CD4-positive, alpha-beta T cell treated with Interleukin-1 beta for 1 hour (primary cell): ENCODE measurements around the gene PDGFRB.
A peak's percentile ranks its signal among the peaks of the same experiment; 100 is the strongest.

Experiments used
- DNase-seq, 2 donors: peaks; one replicate each; pipeline ENCODE4 v3.0.0-alpha.2; 2020 to 2022

PDGFRB gene

GRCh38 chr5:150126921-150127265, 28.8 kb downstream of the PDGFRB start:
- no peak for DNase-seq

DNA sequence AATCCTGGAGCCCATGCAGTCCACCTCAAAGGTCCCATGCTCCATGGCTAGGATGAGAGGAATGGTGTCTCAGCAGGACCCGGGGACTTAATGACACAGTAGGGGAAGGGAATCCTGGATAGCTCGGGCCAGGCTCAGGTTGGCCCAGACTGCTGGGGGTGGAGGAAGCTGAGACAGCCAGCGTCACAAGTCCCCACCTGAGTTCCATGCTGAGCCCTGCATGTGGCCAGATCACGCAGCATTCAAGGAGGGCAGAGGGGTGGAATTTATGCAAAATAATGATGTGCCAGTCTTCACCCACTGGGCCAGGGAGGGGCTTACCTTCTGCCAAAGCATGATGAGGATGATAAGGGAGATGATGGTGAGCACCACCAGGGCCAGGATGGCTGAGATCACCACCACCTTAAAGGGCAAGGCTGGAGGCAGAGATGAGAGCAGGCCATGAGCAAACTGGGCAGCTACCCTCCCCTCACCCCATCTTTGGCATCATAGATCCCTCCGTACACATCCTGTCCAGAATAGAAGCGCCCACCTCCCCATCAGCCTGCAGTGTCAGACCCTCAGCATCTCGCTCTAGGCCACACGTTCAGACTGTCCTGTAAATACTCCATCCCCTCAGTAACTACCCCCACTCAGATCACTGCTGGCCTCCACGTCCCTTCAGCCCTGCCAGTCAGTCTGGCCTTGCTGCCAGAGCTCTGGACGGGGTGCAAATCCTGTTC, 29.3 kb downstream of the PDGFRB start:
- DNase-seq, result no peak

DNA sequence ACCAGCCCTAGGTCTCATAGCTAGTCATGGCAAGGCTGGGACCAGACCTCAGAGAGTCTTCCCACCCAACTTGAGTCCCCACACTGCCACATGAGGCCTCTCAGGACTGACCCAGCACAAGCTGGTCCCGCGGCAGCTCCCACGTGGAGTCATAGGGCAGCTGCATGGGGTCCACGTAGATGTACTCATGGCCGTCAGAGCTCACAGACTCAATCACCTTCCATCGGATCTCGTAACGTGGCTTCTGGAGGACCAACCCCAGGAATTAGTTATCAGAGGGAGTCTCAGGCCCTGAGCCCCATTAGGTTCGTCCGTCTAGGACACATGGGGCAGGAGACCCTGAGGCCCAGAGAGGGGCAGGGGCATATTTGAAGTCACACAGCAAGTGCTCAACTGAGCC, 30.3 kb downstream of the PDGFRB start:
- DNase-seq, result no peak

GRCh38 chr5:150124596-150124995, 31.0 kb downstream of the PDGFRB start:
- no peak for DNase-seq

GRCh38 chr5:150124111-150124557, 31.5 kb downstream of the PDGFRB start:
- peak in 1 of 2 donors; percentile 47 for DNase-seq

GRCh38 chr5:150123542-150123941, 32.1 kb downstream of the PDGFRB start:
- DNase-seq, result no peak

GRCh38 chr5:150122536-150123481, 32.8 kb downstream of the PDGFRB start:
- no peak for DNase-seq

- peak in 1 of 2 donors; percentile 60 for DNase-seq
Measured at GRCh38 chr5:150122158-150122510, 33.5 kb downstream of the PDGFRB start.

DNA sequence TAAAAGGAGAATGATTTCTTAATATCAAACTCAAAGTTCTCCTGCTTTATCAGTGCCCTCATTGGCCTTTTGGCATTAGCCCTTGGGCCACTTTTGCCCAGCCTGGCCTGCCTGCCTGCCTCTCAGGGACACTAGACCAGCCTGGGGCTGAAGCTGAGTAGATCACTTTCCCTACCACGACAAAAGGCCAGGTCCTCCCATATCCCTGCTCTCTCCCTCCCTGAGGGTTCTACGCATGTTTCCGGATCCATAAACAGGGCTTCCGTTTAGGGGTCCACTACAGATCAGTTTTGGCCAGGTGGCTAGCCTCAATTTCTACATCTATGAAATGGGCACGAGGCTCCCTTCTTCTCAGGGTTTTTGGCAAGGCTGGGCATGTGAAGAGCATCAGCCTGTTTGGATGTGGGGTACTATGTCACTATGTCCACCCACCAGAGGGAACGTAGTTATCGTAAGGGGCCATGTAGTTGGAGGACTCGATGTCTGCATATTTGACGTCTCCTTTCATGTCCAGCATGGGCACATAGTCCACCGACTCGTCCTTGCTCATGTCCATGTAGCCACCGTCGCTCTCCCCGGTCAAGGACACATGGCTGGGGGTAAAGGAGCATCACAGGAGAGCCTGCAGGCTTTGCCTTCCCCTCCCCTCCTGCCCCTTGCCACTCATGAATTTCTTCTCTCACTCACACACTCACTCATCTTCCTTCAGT, 34.0 kb downstream of the PDGFRB start:
- DNase-seq, result no peak

- no peak for DNase-seq
Measured at GRCh38 chr5:150120617-150121447, 34.8 kb downstream of the PDGFRB start.

- no peak for DNase-seq
Measured at GRCh38 chr5:150120062-150120441, 35.6 kb downstream of the PDGFRB start.

- DNase-seq, result no peak
Measured at GRCh38 chr5:150119421-150120061, 36.1 kb downstream of the PDGFRB start.

DNA sequence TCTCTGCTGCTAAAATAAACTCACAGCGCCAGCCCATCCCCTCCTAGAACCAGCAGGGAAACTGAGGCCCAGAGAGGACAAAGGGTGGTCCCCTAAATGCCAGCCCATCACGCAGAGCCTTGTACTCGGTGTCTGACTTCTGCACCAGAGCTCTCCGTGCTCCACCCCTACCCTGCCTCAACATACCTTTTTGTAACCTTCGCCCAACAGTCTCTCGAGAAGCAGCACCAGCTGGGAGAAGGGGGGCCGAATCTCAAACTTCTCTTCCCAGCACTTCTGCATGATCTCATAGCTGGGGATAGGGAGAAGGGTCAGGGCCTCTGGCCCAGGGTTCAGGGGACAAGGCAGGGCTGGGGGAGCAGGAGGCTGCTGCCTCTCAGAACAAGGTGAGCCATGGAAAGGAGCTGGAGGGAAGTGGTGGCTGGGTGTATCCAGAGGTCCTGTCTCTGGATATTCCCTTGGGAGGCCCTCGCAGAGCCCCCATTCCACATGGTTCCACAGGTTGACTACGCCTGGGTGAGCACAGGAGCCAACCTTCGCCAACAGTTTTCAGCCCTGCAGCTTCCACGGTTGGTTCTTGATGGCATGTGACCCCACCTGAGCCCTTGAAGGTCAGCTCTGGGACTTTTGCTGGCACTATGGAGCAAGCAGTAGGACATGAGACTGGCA, 37.0 kb downstream of the PDGFRB start:
- DNase-seq, result no peak

DNA sequence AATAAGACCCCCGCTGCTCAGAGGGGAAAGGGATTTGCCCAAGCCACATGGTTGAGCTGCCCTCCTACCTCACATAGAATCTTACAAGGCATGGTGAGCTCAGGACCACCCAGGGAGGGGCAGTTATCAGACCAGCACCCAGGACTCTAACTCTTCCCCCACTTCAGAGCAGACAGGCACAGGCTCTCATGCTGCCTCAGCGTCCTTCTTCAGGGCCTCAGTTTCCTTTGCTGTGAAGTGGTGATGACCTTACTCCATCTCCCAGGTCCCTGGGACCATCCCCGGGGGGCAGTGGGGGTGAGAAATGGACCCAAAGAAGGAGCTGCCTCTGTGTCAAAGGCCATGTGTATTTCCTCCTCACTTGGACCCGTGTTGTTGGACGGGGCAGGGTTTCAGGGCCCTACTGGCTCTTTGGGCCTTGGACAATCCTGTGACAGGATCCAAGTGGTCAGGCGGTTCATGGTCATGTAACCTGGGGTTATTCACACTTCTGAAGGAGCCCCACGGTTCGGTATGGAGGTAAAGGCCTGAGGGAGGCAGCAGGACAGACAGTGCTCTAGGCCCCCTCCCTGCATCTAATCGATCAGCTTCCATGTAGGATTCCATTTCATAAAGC, 37.6 kb downstream of the PDGFRB start:
- DNase-seq, result no peak

- DNase-seq, result no peak
Measured at GRCh38 chr5:150116667-150117400, 38.8 kb downstream of the PDGFRB start.

- no peak for DNase-seq
Measured at GRCh38 chr5:150114773-150115408, 40.8 kb downstream of the PDGFRB start.

DNA sequence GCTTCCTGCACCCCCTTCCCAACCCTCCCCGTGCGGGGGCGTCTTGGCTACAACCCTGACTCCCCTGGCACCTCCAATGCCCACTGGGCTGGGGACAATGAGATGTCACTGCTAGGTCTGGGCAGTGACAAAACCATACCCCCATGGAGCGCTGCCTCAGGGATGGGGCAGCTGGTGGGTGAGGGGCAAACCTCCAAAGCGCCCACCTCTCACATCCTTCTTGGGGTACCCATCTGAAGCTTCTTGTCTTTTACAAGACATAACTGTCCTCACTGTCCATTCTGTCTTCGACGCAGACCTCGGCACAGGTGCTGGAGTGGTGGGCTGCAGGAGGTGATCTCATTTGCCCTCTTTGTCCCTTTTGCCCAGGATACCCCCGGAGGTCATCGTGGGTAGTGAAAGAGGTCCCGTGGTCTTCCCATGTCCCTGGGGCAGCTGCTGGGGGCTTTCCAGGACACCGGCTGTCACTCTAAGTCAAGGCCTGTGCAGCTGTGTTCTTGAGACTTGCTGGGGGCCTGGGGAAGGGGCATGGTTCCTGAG, 41.5 kb downstream of the PDGFRB start:
- DNase-seq, result no peak

- no peak for DNase-seq
Measured at GRCh38 chr5:150113047-150113744, 42.4 kb downstream of the PDGFRB start.
